Measurements from ENCODE around the gene POM121C.
"Not testable (repeated sequence)": the region's sequence is repeated elsewhere in the genome, so short reads cannot be mapped to it uniquely, and the experiment has no call there.

The POM121C gene

DNA sequence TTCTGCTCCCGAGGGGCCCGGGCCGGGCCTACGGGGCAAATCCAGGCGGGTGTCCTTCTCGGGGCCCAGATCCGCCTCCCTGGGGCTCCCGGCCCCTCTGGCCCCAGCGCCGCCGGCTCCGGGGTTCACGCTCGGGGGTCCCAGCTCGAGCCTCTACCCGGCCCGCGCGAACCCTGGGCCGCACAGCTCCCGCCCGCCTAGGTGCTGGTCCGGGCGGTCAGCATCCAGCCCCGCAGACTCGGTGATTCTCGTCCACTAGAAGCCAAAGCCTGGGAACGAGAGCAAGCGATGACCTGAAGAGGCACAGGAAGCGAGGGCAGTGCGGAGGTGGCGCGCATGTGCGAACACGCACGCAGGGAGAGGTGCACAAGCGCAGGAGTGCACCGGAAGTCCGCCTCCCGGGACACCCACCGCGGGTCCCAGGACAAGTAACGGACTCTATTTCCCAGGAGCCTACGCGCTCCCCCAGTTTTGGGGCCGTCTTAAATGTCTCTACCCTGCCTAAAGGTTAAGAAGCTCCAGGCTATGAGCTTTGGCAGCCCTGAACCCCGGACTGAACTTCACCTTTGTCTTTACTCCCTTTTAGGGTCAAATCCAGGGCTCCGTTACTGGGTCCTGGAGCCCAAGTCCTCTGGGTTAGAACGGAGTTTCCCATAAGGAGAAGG lies at the start of gene POM121C:
Gene POM121C, minus strand, starts transcription at position 321 of the 665 bp plus-strand sequence. CDS start 44,803 bp downstream, outside the sequence.
- in situ Hi-C loops (cut with HindIII; ENCODE audit: low sequenced_read_pairs): not testable (repeated sequence)

GRCh38 chr7:75534727-75535307 lies 48.7 kb upstream of the POM121C start:
- in situ Hi-C loops (cut with HindIII; ENCODE audit: low sequenced_read_pairs): no loop called here

DNA sequence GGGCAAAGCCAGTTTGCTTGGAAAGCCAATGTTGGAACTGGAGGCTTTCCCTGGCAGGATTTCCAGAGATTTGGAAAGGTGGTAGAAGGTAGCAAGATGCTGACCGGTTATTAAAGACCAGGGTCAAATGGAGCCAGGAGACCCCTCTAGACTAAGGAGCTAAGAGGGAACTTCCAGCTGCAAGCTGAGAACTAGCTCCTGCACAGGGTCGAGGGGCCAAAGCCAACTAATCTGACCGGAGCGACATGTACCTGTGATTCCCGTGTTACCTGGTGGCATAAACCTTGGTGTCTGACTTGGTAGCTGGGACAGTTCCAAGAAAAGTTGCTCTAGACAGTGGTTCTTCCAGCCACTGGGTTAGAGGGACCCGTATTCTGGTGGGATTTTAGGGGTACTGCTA lies 47.8 kb upstream of the POM121C start:
- in situ Hi-C loops (cut with HindIII; ENCODE audit: low sequenced_read_pairs): no loop called here

GRCh38 chr7:75532639-75533038 lies 46.5 kb upstream of the POM121C start:
- in situ Hi-C loops (cut with HindIII; ENCODE audit: low sequenced_read_pairs): no loop called here

GRCh38 chr7:75531359-75531821 lies 45.3 kb upstream of the POM121C start:
- in situ Hi-C loops (cut with HindIII; ENCODE audit: low sequenced_read_pairs): no loop called here

DNA sequence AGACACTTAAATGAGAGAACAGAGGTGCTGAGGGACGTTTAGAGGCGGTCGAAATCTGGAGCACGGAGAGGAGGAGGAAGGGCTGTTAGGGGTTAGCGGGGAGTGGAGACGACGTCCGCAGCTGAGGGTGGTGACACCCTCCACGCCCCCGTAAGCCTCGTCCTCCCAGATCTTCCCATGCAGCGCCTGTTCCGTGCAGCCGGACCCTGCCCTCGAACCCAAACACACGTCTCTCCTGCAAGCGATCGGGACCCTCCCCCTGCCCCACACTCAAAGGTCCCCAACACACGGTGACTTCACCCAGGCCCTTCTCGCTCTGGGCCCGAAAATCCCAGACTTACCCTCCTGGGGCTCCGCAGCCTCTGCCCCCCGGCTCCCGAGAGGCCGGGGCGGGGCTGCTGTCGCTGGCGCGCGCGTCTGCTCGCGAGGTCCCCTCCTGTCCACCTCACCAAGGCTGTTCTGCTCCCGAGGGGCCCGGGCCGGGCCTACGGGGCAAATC lies 41.2 kb upstream of the POM121C start:
- in situ Hi-C loops (cut with HindIII; ENCODE audit: low sequenced_read_pairs): not testable (repeated sequence)

- in situ Hi-C loops (cut with HindIII; ENCODE audit: low sequenced_read_pairs): not testable (repeated sequence)
These were observed 35.6 kb upstream of the POM121C start for GRCh38 chr7:75521727-75522126.

DNA sequence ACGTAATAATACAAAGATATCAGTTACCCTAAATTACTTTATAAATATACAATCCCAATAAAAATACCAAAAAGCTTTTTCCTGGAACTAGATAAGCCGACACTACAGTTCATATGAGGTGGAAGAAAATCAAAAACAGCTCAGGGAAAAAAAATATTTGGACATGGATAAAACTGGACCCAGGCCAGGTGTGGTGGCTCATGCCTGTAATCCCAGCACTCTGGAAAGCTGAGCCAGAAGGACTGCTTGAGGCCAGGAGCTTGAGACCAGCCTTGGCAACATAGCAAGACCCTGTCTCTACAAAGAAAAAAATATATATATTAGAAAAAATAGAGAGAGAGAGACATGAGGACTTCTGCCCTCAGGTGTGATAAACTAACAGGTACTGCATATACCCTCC lies 32.7 kb upstream of the POM121C start:
- in situ Hi-C loops (cut with HindIII; ENCODE audit: low sequenced_read_pairs): not testable (repeated sequence)

- in situ Hi-C loops (cut with HindIII; ENCODE audit: low sequenced_read_pairs): not testable (repeated sequence)
These were observed 22.9 kb upstream of the POM121C start for GRCh38 chr7:75509033-75509432.

DNA sequence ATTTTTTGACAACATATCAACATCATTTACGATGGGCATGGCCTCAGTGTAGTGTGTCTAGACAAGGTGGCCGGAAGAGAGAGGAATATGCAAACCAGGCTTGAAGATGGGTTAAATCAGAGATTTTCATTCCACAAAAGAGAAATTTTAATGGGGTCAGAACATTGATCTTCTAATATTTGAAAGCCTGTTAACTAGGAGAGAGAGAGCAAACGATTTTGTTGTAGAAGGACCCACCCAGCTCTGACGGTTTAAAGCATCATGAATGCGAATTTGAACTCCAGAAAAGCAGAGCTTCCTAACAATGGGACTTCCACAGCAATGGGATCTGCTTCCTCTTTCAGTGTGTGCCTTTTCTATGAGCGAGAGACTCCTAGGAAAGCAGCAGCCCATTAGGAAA lies 5.9 kb upstream of the POM121C start, which contains the start of gene SPDYE5:
Gene SPDYE5, plus strand, starts transcription at position 301 of the 400 bp plus-strand sequence. CDS start 1,728 bp downstream, outside the sequence.
- in situ Hi-C loops (cut with HindIII; ENCODE audit: low sequenced_read_pairs): not testable (repeated sequence)

- in situ Hi-C loops (cut with HindIII; ENCODE audit: low sequenced_read_pairs): not testable (repeated sequence)
These were observed 632 bp downstream of the POM121C start for GRCh38 chr7:75485355-75485978.

- in situ Hi-C loops (cut with HindIII; ENCODE audit: low sequenced_read_pairs): not testable (repeated sequence)
These were observed 5.8 kb downstream of the POM121C start for GRCh38 chr7:75480313-75480712.

GRCh38 chr7:75477457-75477856 lies 8.6 kb downstream of the POM121C start:
- in situ Hi-C loops (cut with HindIII; ENCODE audit: low sequenced_read_pairs): not testable (repeated sequence)

- in situ Hi-C loops (cut with HindIII; ENCODE audit: low sequenced_read_pairs): not testable (repeated sequence)
These were observed 15.9 kb downstream of the POM121C start for GRCh38 chr7:75470166-75470565.

- in situ Hi-C loops (cut with HindIII; ENCODE audit: low sequenced_read_pairs): not testable (repeated sequence)
These were observed 25.6 kb downstream of the POM121C start for GRCh38 chr7:75460541-75460940.

- in situ Hi-C loops (cut with HindIII; ENCODE audit: low sequenced_read_pairs): not testable (repeated sequence)
These were observed 28.1 kb downstream of the POM121C start for GRCh38 chr7:75458034-75458433.

DNA sequence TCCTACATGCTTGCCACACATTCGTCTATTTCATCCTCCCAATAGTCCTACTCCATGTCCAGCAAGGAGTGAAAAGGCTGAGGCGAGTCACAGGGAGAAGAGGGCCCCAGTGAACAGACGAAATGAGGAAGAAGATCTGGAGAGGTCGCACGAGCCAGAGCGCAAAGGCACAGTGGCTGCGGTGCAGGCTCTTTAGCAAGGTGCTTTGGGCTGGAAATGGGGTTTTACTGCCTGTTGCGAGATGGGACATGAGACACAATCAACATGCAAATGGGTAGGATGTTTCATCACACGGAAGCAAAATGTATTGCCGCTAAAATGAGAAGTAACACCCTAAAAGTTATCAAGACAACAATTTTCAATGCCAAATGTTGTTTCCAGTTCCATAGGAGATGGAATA lies 29.7 kb downstream of the POM121C start:
- in situ Hi-C loops (cut with HindIII; ENCODE audit: low sequenced_read_pairs): not testable (repeated sequence)

- in situ Hi-C loops (cut with HindIII; ENCODE audit: low sequenced_read_pairs): not testable (repeated sequence)
These were observed 33.6 kb downstream of the POM121C start for GRCh38 chr7:75452494-75452955.

DNA sequence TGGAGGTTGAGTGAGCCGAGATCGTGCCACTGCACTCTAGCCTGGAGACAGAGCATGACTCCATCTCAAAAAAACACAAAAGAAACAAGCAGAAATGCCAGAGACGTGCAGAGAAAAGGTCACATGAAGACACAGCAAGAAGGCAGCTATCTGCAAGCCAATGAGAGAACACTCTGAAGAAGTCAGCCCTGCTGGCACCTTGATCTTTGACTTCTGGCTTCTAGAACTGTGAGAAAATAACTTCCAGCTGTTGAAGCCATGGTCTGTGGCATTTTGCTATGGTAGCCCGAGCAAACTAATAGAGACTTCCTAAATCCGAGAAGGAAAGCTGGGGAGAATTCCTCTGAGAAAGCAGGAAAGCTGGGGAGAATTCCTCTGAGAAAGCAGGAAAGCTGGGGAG lies 36.2 kb downstream of the POM121C start:
- in situ Hi-C loops (cut with HindIII; ENCODE audit: low sequenced_read_pairs): not testable (repeated sequence)

- in situ Hi-C loops (cut with HindIII; ENCODE audit: low sequenced_read_pairs): not testable (repeated sequence)
These were observed 43.5 kb downstream of the POM121C start for GRCh38 chr7:75442465-75443111.

DNA sequence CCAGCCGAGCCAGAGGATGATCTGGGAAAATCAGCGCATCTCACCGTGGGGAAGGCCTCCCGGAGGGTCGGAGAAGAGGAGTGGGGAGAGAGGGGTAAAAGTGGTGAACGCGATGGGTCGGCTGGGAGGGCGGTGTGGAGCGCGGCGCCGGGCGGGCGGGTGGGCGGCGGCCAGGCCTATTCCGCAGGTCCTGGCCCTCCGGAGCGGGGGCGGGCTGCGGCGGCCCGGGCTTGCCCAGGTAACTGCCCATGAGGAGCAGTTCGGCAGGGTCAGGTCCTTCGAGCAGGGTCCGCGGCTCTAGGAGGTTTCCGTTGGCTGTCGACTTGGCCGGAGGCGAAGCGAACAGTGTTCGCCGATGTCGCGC lies 44.0 kb downstream of the POM121C start:
- in situ Hi-C loops (cut with HindIII; ENCODE audit: low sequenced_read_pairs): not testable (repeated sequence)
